22Rv1 (cell line): ENCODE results near the gene SLC35F1.

Experiments used
- H3K27ac ChIP-seq: fragments of 450-650 bp; 2 replicates; pipeline ENCODE4 v1.5.1; 2017
- ZFX ChIP-seq: fragments of 450-650 bp; IDR thresholded peaks from 2 replicates; pipeline ENCODE4 v1.6.1; 2017; ENCODE audit warnings: antibody characterized with exemption, borderline replicate concordance
- TF ChIP-seq, protein P1 (sequence below): fragments of 450-650 bp; IDR thresholded peaks from 2 replicates; pipeline ENCODE4 v1.5.1; 2017; ENCODE audit warnings: mild to moderate bottlenecking

The SLC35F1 gene

DNA sequence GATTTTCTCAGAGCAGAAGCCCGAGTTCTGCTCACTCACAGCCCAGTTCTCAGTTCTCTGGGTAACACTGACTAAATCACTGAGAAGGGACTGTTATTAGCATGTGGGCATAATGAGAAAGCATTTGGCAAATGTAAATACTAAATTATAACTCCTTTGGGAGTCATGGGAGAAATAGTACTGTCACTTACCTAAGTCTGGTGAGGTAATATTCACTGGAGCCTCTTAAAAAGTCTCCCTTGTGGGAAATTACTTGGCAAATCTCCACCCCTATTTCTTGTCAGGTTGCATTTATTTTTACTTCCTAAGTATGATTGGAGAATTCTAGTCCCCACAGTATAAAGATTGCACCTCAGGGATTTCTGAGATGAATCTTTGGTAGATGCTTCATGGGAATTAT is 254.3 kb downstream of the SLC35F1 start:
- TF ChIP-seq, protein P1, sequence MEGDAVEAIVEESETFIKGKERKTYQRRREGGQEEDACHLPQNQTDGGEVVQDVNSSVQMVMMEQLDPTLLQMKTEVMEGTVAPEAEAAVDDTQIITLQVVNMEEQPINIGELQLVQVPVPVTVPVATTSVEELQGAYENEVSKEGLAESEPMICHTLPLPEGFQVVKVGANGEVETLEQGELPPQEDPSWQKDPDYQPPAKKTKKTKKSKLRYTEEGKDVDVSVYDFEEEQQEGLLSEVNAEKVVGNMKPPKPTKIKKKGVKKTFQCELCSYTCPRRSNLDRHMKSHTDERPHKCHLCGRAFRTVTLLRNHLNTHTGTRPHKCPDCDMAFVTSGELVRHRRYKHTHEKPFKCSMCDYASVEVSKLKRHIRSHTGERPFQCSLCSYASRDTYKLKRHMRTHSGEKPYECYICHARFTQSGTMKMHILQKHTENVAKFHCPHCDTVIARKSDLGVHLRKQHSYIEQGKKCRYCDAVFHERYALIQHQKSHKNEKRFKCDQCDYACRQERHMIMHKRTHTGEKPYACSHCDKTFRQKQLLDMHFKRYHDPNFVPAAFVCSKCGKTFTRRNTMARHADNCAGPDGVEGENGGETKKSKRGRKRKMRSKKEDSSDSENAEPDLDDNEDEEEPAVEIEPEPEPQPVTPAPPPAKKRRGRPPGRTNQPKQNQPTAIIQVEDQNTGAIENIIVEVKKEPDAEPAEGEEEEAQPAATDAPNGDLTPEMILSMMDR: no peak
- no peak for TF ChIP-seq ZFX
- H3K27ac ChIP-seq: no peak overlapping the region

DNA sequence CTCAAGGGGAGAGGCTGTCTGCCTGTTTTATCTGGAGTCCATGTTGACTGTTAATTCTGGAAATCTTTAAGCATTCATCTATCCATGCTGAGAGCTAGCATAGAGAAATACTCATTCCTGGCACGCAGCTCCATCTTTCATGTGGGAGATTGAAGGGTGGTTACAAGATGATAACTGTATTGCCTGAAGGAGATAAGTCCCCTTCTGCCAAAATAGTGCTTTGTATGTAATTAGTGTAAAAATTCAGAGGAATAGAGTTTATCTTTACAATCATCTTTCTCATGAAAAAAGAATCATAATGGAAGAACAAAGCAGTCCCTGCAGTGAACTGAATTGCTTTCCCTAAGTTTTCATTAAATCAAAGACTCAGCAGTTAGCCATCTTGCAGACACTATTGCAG is 256.5 kb downstream of the SLC35F1 start:
- TF ChIP-seq, protein P1: no peak
- TF ChIP-seq ZFX: no peak
- no peak overlapping the region for H3K27ac ChIP-seq

DNA sequence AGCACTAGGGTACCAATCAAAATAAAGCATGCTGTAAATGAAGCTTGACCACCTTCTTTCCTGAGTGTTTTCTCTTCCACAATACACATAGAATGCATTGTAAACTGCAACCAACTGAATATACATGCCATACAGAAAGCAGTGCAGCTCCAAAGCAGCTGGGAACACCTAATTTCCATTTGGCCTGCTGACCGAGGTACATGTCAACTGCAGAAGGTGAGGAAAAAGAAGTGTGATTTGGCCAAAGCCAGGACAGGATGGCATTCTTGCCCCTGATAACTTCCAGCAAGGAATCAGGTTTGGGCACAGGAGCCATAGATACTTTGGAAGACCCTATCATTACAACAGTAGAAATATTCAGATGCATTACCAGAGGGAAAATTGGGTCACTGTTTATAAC is 258.4 kb downstream of the SLC35F1 start:
- TF ChIP-seq, protein P1: no peak
- no peak for TF ChIP-seq ZFX

DNA sequence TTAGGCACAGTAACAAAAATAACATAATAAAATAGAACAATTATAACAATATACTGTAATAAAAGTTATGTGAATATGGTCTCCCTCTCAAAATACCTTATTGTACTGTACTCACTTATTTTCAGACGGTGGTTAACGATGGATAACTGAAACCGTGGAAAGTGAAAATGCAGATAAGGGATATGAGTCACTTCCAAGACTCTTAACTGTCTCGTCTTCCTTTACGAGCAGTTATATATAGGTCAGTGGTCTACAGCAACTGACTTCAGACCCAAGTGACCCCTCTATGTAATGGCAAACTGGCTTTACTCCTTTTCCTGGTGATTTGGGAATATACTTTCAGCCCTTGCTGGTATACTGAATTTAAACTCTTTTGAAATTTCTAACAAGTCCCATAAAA is 261.4 kb downstream of the SLC35F1 start:
- no peak overlapping the region for H3K27ac ChIP-seq
- TF ChIP-seq, protein P1: no peak
- no peak for TF ChIP-seq ZFX

More for the DNA sequence above, 258.4 kb downstream of the SLC35F1 start:
- H3K27ac ChIP-seq: no peak overlapping the region

DNA sequence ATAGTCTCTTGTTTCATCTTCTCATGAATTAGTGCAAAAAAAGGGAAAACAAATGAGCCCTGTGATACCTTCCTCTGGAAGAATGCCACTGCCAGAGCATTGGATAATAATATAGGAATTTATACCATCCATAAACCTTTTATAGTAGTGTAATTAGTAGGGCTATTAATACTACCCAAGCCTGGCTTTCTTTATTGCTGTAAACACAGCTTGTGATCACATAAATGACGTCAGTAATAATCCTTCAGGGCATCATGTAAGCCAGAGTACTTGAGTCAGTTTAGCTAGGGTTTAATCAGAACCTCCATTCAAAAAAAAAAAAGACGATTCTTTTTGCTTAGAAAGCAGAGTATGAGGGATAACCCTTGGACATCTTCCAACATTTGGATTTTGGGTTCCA is 264.8 kb downstream of the SLC35F1 start:
- TF ChIP-seq, protein P1: no peak
- TF ChIP-seq ZFX: no peak
- H3K27ac ChIP-seq: peak overlapping the region; percentile 51

DNA sequence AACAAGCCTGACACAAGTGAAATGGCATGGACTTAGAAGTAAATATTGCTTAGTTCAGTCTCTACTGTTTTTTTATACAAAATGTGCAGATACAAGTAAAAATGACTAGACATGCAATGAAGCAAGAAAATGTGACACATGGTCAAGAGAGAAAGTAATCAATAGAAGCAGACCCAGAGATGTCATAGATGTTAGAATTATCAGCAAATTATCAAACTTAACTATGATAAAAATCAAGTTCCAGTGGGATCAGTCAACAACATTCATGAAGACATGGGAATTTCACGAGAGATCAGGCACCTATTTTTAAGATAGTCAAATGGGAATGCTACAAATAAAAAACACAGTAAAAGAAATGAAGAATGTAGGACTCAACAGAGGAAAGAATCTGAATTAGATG is 267.0 kb downstream of the SLC35F1 start:
- H3K27ac ChIP-seq: no peak overlapping the region
- no peak for TF ChIP-seq ZFX
- TF ChIP-seq, protein P1: no peak

DNA sequence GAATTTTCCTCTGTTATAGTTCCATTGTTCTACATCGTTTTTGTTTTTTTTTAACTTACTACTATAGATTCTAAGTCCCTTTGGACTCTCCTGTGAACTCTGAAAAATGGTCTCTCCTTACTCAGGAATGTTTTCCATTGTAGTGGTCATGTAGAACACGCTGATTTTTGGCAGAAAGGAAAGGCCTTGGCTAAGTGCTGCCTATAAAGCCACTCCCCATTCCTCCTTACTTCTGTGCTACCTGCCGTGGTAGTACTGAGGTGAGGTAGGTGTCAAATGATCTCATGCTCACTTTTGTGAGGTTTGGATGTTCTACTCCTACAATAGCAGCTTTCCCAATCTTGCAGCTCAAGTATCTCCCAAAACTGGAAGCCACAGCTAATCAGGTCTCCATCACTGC is 270.7 kb downstream of the SLC35F1 start:
- no peak overlapping the region for H3K27ac ChIP-seq
- no peak for TF ChIP-seq ZFX
- TF ChIP-seq, protein P1: no peak
